Cerebellar cortex (tissue), 1 donor: ENCODE measurements around the gene RASGEF1C.
A peak's percentile ranks its signal among the peaks of the same experiment; 100 is the strongest.
"Not testable (repeated sequence)": the region's sequence is repeated elsewhere in the genome, so short reads cannot be mapped to it uniquely, and the experiment has no call there.

Experiments used
- DNase-seq: peaks from one replicate; pipeline ENCODE4 v3.0.0-alpha.2; 2015; ENCODE audit warnings: low spot score

The RASGEF1C gene

DNA sequence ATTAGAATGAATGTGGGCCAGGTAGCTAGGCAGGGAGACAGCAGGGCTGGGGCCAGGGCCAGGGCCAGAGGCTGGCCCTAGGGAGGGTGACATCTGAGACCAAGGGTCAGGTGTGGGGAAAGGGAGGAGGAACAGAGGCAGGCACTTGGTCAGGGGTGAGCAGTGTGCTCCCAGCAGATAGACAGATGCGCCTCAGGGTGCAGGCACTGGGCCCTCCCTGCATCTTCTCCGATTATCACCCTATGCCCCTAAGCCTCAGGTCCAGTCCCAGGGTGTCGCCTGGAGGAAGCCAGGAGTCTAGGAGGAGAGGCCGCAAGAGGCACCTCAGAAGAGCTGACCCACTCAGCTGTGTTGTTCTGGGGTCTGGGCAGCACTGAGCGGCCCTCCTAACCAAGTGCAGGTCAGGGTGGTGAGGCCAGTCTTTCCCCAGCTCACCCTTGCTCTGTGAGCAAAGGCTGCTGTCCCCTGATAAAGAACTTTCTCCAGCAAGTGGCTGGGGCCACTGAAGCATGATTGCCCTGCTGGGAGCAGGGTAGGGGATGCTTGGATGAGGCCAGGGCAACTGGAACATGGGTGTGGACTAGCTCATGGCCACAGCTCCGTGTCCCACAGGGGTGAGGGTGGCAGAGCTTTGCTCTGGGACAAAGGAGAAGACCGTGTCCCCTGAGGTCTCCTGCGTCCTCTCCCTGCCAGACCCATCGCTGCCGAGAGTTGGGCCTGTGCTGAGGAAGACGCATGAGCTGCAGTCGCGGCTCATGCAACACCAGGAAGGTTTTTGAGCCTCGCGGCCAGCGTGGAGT, 2.1 kb upstream of the RASGEF1C start:
- no peak for DNase-seq

- not testable (repeated sequence) for DNase-seq
These were observed 1.1 kb upstream of the RASGEF1C start for GRCh38 chr5:180210077-180210476.

DNA sequence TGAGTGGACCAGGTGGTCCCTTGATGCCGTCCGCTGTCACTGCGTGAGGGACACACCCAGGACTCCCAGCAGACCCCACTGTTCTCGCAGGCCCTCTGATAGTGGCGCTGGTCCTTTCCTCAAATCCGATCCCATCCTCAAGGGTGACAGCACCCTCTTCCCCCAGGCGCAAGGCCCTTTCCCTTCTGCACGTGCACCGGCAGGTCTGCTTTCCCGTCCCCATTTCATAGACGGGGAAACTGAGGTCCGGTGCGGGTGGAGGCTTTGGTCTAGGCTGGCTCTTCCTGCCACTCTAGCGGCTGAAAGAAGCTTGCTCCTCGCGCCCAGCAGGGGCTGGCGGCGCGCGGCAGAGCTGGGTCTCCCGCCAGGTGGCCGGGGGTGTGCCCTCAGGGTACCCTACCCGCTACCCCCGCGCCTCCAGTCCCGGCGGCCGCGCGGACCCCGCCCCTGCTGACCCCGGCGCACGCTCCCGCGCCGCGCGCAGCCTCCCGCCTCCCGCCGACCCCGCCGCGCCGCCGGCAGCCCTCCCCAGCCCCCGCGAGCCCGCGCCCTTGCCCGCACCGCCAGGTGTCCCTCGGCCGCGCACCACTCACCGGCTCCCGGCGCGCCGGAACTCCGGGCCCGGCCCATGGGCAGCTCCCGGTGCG, 453 bp downstream of the RASGEF1C start:
- DNase-seq = peak; percentile 15

DNA sequence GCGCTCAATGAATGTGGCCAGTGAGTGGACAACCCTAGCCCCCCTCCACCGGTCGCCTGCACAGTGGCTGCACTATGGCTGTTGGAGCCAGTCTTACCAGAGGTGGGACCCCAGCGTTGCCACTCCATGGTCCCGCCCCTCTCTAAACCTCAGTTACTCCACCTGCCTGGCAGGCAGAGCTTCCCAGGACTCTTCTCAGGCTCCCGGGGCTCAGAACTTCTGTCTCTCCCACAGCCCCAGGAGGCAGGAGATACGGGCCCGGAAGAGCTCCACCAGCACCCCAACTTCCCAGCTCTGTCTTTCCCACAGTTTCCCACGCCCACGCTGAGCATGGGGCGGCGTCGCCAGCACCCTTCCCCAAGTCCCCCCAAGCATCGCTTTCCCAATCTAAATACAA, 975 bp downstream of the RASGEF1C start:
- no peak for DNase-seq

- DNase-seq = peak; percentile 38
These were observed 1.4 kb downstream of the RASGEF1C start for GRCh38 chr5:180207593-180207992.

DNA sequence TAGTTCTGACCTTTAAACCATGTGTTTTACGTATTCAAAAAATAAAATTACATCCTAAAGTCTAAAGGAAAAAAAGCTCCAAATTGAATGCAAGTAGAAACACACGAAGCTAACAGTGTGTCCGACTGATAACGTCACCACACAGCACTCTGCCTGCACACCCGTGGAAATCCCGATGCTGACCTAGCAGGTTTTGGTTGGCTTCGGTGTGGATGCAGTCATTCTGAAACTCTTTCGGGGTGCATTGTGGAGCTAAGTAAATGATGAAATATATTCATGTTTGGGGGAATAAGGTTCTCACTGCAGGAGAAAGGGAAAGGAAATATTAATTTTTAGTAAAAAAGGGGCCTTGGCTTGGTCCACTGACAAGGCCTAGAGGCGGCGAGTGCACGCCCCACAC, 2.0 kb downstream of the RASGEF1C start:
- DNase-seq = peak; percentile 55

- peak; percentile 82 for DNase-seq
These were observed 3.1 kb downstream of the RASGEF1C start for GRCh38 chr5:180205916-180206315.

- DNase-seq = no peak
These were observed 4.7 kb downstream of the RASGEF1C start for GRCh38 chr5:180204276-180204819.

DNA sequence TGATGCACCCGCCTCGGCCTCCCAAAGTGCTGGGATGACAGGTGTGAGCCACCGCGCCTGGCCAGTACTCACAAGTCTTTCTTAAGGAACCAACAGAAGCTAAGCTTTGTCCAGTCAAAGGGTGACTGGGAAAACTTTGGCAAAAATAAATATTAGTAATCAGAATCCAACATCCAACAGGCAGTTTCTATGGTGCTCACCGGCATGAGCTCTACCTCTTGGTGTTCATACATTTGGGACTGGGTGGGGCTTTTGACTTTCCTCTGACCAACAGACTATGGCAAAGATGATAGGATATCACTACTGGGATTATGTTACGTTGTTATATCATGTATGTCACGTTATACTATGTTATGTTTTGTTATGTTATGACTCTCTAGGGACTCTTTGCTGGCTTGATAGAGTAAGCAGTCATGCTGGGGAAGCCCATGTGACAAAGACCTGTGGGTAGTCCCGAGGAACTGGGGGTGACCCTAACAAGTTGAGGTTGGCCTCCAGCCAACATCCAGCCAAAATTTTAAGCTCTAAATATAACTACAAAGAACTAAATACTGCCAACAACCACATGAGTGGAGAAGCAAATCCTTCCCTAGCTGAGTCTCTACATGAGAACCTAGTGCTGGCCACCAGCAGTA, 6.0 kb downstream of the RASGEF1C start:
- no peak for DNase-seq

- peak; percentile 53 for DNase-seq
These were observed 7.7 kb downstream of the RASGEF1C start for GRCh38 chr5:180201051-180201987.

GRCh38 chr5:180199390-180199789, 9.6 kb downstream of the RASGEF1C start:
- DNase-seq = no peak

- DNase-seq = no peak
These were observed 10.8 kb downstream of the RASGEF1C start for GRCh38 chr5:180198208-180198607.

DNA sequence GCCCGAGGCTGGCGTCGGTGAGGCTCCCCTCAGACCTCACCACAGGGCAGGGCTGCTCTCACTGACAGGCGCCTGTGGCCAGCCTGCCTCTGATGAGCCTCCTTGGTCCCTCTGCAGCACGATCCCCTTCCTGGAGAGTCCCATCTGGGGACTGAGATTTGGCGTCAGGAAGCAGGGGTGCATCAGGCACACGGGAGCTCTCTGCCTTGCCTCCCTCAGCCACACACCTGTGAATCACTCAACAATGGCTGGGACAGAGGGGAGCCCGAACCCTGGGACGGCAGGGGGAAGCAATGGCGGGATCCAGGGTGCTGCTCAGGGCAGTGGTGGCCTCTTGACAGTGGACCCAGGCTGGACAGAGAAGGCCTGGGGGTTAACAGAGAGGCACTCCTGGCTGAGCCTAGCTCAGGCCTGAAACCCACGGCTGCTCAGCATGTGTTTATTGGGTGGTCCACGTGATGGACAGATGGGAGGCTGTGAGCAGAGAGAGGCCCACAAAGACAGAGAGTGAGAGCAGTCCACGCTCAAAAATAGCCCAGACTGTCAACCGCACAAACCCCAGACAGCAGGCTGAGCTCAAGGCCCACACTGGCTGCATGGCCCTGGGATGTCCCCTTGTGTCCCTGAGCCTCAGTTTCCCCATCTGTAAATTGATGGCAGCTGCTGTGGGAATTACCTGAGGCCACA, 11.9 kb downstream of the RASGEF1C start:
- DNase-seq = peak; percentile 23

- DNase-seq = peak; percentile 70
These were observed 14.3 kb downstream of the RASGEF1C start for GRCh38 chr5:180194410-180195345.

DNA sequence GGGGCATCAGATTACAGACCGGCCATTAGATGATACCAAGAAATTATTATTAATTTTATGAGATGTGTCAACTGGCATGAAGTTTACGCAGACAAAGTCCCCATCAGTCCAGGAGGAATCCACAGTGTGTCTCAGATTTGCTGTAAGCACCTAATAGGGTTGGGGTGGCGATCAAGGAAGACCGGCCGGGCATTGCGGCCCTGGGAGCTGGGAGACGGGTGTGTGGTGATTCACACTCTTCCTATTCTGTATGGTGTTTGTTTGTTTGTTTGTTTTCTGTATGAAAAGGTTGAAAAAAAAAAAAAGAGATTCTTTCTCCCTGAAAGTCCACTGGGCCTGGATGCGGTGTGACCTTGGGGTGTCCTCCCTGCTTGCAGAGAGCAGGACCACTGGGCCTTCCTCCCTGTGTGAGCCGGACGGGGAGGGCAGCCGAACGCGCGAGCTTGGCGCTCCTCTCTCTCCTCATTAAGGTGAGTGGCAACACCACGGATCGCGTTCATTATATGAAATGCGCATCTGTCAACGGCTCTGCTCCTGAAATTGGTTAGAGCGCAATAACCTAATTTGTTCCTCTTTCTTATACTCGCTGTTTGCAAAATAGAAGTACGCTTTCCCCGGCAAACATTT, 15.1 kb downstream of the RASGEF1C start:
- DNase-seq = no peak

DNA sequence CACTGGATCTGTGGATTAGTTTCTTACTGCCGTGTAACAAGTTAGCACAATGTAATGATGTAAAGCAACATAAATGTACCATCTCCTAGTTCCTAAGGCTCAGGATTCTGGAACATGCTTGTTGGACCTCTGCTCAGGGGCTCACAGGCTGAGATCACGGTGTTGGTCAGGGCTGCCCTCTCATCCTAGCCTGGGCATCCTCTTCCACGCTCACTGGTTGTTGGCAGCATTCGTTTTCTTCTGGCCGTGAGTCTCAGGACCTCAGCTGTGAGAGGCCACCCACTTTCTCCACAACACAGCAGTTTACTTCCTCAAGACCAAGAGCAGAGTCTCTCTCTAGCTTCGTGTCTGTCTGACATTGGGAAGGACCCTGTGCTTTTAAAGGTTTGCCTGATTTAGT, 17.3 kb downstream of the RASGEF1C start:
- peak; percentile 16 for DNase-seq

DNA sequence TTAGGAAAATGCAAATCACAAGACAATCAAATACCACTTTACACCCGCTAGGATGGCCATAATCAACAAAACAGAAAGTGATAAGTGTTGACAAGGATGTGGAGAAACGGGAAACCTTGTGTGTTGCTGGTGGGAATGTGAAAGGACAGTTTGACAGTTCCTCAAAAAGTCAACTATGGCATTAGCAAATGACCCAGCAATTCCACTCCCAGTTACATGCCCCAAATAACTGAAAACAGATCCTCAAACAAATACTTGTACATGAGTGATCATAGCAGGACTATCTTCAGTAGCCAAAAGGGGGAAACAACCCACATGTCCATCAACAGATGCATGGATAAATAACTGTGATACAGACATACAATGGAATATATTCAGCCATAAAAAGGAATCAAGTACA, 21.2 kb downstream of the RASGEF1C start:
- no peak for DNase-seq

DNA sequence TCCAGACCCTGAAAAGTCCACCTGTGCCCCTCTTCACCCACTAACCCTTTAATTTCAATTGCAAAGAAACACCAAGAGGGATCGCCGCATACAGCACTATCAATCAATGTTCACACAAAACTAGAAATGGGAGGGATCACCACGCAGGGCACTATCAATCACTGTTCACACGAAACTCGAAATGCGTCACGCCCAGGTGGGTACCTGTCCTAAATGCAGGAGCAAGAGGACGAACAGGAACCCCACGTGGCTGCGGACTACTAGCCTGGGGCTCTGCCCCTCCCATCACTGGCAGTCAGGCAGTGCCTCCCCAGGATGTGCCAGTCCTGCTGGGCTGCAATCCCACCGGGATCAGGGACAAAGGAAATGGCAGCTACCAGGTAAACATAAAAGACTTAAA, 28.2 kb downstream of the RASGEF1C start:
- no peak for DNase-seq

- DNase-seq = no peak
These were observed 28.6 kb downstream of the RASGEF1C start for GRCh38 chr5:180180421-180180820.
